HUES6 (cell line): ENCODE data around the gene GNA12.

Source experiments
- H3K27ac ChIP-seq: 2 replicates; pipeline ENCODE4 v1.7.0; 2013; ENCODE audit warnings: low read depth, mild to moderate bottlenecking, low read length, inconsistent platforms
- H3K27me3 ChIP-seq: 2 replicates; pipeline ENCODE4 v1.6.1; 2013; ENCODE audit warnings: low read length; ENCODE audit not compliant: control insufficient read depth, insufficient read depth
- H3K36me3 ChIP-seq: 2 replicates; pipeline ENCODE4 v1.6.1; 2013; ENCODE audit warnings: low read length; ENCODE audit not compliant: control insufficient read depth, insufficient read depth
- H3K4me1 ChIP-seq: 2 replicates; pipeline ENCODE4 v1.6.1; 2013; ENCODE audit warnings: low read length; ENCODE audit not compliant: control insufficient read depth, insufficient read depth
- H3K4me3 ChIP-seq: 2 replicates; pipeline ENCODE4 v1.5.1; 2013; ENCODE audit warnings: low read depth, low read length
- H3K9ac ChIP-seq: one replicate; pipeline ENCODE4 v1.6.1; 2013; ENCODE audit warnings: mild to moderate bottlenecking, low read length
- H3K9me3 ChIP-seq: 2 replicates; pipeline ENCODE4 v1.6.1; 2013; ENCODE audit warnings: low read depth, low read length; ENCODE audit not compliant: control insufficient read depth, insufficient read depth

The GNA12 gene

DNA sequence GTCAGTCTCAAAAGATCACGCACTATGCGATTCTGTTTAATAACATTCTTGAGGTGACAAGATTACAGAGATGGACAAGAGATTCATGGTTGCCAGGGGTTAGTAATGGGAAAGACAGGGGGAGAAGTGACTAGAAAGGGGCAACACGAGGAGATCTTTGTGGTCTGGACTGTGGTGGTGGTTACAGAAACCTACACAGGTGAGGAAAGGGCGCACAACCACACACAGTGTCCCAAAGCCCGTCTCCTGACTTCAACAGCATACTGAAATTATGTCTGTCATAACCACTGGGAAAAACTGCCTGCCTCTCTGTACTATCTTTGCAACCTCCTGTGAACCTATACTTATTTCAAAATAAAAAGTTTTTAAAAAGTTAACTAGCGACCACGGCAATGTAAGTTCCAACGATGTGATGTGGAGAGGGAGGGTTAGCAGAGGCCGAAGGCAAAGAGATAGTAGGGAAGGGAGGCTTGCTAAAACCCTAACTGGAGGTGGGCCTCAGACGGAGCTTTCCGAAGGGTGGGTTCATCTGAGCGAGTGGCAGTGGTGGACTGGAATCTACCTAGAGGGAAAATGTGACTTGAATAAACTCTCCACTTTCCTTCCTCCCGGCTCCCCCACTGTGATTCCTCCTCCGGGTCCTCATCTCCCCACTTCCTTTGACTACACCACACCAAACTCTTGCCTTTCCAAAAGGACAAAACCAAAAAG lies 43.7 kb downstream of the GNA12 start:
- Histone ChIP-seq H3K27ac (no peak overlapping the region), H3K4me3 (no peak overlapping the region), H3K4me1 (peaks cover 58% of the 10 kb centered on the region), H3K36me3 (no peaks in the 10 kb centered on the region), H3K9me3 (no peaks in the 10 kb centered on the region), H3K9ac (no peak overlapping the region), H3K27me3 (no peaks in the 10 kb centered on the region)

GRCh38 chr7:2799253-2799652 lies 44.9 kb downstream of the GNA12 start:
- H3K4me3 ChIP-seq, result no peak overlapping the region
- no peaks in the 10 kb centered on the region for H3K27me3 ChIP-seq
- H3K4me1 ChIP-seq, result peaks cover 49% of the 10 kb centered on the region
- H3K9ac ChIP-seq, result no peak overlapping the region
- no peaks in the 10 kb centered on the region for H3K9me3 ChIP-seq
- peaks cover 10% of the 10 kb centered on the region for H3K36me3 ChIP-seq
- no peak overlapping the region for H3K27ac ChIP-seq

GRCh38 chr7:2798669-2799068 lies 45.4 kb downstream of the GNA12 start:
- Histone ChIP-seq H3K9me3 (no peaks in the 10 kb centered on the region), H3K4me3 (no peak overlapping the region), H3K9ac (no peak overlapping the region), H3K4me1 (peaks cover 43% of the 10 kb centered on the region), H3K27me3 (no peaks in the 10 kb centered on the region), H3K36me3 (peaks cover 15% of the 10 kb centered on the region), H3K27ac (no peak overlapping the region)

DNA sequence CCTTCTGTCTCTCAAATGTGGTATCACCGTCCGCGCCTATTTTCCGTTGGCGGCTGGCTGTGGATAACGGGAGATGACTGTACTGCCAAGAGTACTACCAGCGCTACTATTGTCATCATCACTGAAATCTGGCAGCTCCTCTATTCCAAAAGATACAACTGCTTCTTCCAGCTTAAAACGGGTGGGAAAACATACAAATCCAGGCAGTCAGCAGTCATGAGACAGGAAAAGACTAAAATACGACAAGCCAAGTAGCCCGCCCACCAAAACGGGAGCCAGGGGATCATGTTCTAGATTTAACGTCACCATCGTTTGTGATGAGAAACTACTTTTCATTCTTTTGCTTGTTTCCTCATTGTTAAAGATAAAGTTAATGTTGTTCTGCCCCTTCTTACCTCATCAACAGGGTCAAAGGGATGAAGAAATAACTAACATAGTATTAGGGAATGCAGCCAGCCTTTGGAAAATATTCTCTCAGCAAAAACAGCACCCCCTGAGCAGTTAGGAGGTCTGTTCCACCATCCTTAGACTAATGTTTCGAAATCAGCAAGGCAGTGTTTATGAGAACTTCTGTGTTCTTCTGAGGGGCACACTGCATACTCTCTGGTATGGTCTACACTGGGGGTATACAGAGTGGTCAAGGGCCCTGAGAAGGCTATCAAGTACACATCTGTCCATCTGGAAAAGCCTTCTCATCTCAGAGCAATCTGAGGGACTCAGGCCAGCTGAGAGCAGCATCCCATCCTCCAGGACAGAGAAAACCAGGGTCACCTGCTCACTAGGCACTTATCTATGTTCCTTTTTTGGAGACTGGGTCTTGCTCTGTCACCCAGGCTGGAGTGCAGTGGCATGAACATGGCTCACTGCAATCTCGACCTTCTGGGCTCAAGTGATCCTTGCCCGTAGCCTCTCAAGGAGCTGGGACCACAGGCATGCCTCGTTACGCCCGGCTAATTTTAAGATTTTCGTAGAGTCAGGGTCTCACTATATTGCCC lies 47.5 kb downstream of the GNA12 start:
- H3K4me1 ChIP-seq, result peaks cover 23% of the 10 kb centered on the region
- H3K9me3 ChIP-seq, result no peaks in the 10 kb centered on the region
- no peak overlapping the region for H3K27ac ChIP-seq
- H3K9ac ChIP-seq, result no peak overlapping the region
- no peaks in the 10 kb centered on the region for H3K27me3 ChIP-seq
- no peak overlapping the region for H3K4me3 ChIP-seq
- peaks cover 32% of the 10 kb centered on the region for H3K36me3 ChIP-seq

DNA sequence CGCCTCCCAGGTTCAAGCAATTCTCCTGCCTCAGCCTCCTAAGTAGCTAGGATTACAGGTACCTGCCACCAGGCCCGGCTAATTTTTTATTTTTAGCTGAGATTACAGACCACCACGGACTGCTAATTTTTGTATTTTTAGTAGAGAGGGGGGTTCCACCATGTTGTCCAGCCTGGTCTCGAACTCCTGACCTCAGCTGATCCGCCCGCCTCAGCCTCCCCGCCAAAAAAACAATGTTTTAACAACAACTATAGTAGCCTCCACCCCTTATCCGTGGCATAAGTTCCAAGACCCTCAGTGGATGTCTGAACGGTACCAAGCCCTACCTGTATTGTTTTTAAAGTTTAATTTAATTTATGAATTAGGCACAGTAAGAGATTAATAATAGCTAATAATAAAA lies 48.2 kb downstream of the GNA12 start:
- Histone ChIP-seq H3K36me3 (peaks cover 36% of the 10 kb centered on the region), H3K4me1 (peaks cover 16% of the 10 kb centered on the region), H3K27ac (no peak overlapping the region), H3K9me3 (no peaks in the 10 kb centered on the region), H3K9ac (no peak overlapping the region), H3K27me3 (no peaks in the 10 kb centered on the region), H3K4me3 (no peak overlapping the region)

DNA sequence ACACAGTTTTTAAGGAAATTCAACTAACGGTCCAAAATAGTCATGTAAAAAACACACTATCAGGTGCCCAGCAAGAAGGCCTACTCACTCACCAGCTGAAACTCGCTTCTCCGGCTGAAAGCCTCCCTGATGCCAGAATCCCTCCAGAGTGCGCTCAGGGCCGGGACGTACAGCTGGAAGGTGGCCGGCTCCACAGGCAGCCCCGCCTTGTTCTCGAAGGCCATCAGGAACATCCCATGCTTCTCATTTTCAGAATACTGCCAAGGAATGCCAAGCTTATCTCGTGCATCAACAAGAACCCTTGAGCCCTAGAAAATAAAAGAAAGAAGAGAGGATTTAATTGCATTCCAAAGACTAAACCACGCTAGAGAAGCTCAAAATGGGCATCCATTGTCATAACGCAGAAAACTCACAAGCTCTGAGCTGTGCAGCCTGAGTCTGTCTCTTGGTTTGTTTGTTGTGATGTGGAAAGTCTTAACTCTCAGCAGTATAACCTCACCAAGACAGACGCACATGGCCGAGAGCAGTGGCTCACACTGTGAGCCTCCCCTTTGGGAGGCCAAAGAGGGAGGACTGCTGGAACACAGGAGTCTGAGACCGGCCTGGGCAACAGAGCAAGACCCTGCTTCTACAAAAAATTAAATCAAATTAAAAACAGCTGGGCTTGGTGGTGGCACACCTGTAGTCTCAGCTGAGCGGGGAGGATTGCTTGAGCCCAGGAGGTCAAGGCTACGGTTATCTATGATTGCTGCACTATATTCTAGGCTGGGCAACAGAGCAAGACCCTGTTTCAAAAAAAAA lies 49.1 kb downstream of the GNA12 start:
- Histone ChIP-seq H3K27me3 (no peaks in the 10 kb centered on the region), H3K4me3 (no peak overlapping the region), H3K9me3 (no peaks in the 10 kb centered on the region), H3K36me3 (peaks cover 42% of the 10 kb centered on the region), H3K9ac (no peak overlapping the region), H3K4me1 (peaks cover 10% of the 10 kb centered on the region; the same call in 1 of the 2 replicates), H3K27ac (no peak overlapping the region)

DNA sequence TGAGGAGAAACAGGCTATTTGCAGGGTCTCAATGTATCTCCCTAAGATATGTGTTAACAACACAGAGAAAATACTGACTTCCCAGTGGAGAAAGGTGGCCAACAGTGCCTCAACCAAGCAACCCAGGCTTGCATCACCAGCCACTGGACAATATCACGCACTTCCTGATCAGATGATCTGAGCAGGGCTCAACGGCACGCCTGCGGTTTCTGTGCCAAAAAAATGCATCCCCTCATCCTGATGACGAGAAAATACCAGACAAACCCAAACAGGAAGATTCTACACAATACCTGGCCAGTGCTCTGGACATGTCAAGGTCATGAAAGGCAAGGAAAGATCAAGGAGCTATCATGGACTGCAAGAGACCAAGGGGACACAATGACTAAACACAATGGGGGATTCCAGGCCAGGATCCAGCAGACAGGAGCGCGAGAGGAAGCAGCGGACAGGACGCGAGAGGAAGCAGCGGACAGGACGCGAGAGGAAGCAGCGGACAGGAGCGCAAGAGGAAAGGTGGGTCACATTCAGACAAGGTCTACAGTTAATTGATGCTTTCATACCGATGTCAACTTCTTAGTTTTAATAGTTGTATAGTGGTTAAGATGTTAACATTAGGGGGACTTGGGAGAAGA lies 51.1 kb downstream of the GNA12 start:
- Histone ChIP-seq H3K27me3 (no peaks in the 10 kb centered on the region), H3K36me3 (peaks cover 57% of the 10 kb centered on the region), H3K9ac (no peak overlapping the region), H3K27ac (no peak overlapping the region), H3K4me1 (0 out of 2 replicates have a peak, but pooled peaks cover 6% of the 10 kb centered on the region), H3K4me3 (no peak overlapping the region), H3K9me3 (no peaks in the 10 kb centered on the region)

- no peak overlapping the region for H3K9ac ChIP-seq
- no peaks in the 10 kb centered on the region for H3K9me3 ChIP-seq
- H3K4me3 ChIP-seq, result no peak overlapping the region
- H3K27ac ChIP-seq, result no peak overlapping the region
- H3K27me3 ChIP-seq, result no peaks in the 10 kb centered on the region
- 0 out of 2 replicates have a peak, but pooled peaks cover 6% of the 10 kb centered on the region for H3K4me1 ChIP-seq
- H3K36me3 ChIP-seq, result peaks cover 62% of the 10 kb centered on the region
Observed at GRCh38 chr7:2792235-2792634, 51.9 kb downstream of the GNA12 start.

DNA sequence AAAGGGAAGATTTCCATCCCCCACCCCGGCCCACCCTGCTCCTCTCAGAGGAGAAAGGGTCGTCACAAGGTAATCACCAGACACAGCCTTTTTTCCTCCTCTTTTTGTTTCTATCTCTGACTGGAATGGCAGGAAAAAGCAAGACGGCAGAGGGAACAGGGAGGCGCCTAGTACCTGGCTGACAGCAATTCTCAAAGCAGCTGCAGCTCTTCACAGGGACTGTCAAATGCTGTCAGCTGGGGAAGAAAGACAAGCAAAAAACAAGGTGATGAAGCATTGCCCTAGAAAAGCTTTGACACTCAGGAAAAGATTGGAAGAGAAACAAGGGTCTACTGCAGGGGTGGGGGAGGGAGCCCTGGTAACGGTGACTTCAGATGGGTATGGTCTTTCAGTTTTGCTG lies 52.7 kb downstream of the GNA12 start:
- Histone ChIP-seq H3K4me1 (0 out of 2 replicates have a peak, but pooled peaks cover 1% of the 10 kb centered on the region), H3K4me3 (no peak overlapping the region), H3K27ac (no peak overlapping the region), H3K9ac (no peak overlapping the region), H3K36me3 (peaks cover 66% of the 10 kb centered on the region), H3K27me3 (no peaks in the 10 kb centered on the region), H3K9me3 (no peaks in the 10 kb centered on the region)

GRCh38 chr7:2787251-2787951 lies 56.7 kb downstream of the GNA12 start:
- Histone ChIP-seq H3K27ac (no peak overlapping the region), H3K4me1 (no peaks in the 10 kb centered on the region; the same call in 1 of the 2 replicates), H3K36me3 (peaks cover 50% of the 10 kb centered on the region), H3K27me3 (no peaks in the 10 kb centered on the region), H3K9me3 (no peaks in the 10 kb centered on the region), H3K9ac (no peak overlapping the region), H3K4me3 (no peak overlapping the region)
